ENCODE data around the gene HNMT. TPM values are rescaled to one million over a fixed set of nuclear protein-coding genes. Genes with fewer than 3 reads are reported as not detected.

HNMT gene
- total RNA-seq, 2 experiments from 2014 or later = 0.78 TPM; not detected in 1

DNA sequence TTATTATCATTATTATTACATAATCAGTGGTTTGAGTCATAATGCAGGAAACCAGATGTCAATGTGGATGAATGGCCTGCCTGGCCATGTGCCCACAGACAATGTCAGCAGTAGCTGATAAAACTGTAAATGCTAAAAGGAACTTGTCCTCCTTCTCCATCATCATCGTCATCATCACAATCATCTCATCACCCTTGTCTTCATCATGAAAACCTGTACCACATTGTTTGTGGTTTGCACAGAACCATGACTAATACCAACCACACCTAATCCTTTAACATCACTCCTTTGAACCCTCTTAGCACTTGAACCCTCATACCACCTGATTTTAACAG, 96.0 kb downstream of the HNMT start:
- ChIA-PET POLR2A (no interaction called here), CTCF (no interaction called here)
- TF ChIP-seq, protein P1, sequence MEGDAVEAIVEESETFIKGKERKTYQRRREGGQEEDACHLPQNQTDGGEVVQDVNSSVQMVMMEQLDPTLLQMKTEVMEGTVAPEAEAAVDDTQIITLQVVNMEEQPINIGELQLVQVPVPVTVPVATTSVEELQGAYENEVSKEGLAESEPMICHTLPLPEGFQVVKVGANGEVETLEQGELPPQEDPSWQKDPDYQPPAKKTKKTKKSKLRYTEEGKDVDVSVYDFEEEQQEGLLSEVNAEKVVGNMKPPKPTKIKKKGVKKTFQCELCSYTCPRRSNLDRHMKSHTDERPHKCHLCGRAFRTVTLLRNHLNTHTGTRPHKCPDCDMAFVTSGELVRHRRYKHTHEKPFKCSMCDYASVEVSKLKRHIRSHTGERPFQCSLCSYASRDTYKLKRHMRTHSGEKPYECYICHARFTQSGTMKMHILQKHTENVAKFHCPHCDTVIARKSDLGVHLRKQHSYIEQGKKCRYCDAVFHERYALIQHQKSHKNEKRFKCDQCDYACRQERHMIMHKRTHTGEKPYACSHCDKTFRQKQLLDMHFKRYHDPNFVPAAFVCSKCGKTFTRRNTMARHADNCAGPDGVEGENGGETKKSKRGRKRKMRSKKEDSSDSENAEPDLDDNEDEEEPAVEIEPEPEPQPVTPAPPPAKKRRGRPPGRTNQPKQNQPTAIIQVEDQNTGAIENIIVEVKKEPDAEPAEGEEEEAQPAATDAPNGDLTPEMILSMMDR (IDR thresholded peaks at IDR 0.05) = no peak
- ATAC-seq (ENCODE audit: poor library complexity) (no peak), DNase-seq (peak in 2 of 14 experiments; percentile 5 to 14)
- no peaks in the 10 kb centered on the region for H3K27me3 ChIP-seq (ENCODE audit: control insufficient read depth in 1 of 2, insufficient read depth in 2 of 2, low read length in 2 of 2)
- Mint-ChIP-seq H3K9me3 (no peaks in the 10 kb centered on the region), H3K4me1 (ENCODE audit: low read depth) (no peaks in the 10 kb centered on the region), H3K27me3 (no peaks in the 10 kb centered on the region), H3K27ac (no peak overlapping the region), H3K4me3 (no peak overlapping the region), H3K36me3 (ENCODE audit: low read depth) (no peaks in the 10 kb centered on the region)
- H3K4me1 ChIP-seq (ENCODE audit: insufficient read depth, low read length) = no peaks in the 10 kb centered on the region
- H3K36me3 ChIP-seq (ENCODE audit: insufficient read depth, low read length) = no peaks in the 10 kb centered on the region
- H3K9me3 ChIP-seq (ENCODE audit: control insufficient read depth in 1 of 2, insufficient read depth in 1 of 2, low read length in 2 of 2) = no peaks in the 10 kb centered on the region
- no peak overlapping the region for H3K4me3 ChIP-seq (ENCODE audit: low read length)
- intact Hi-C loops (cut with DNase I, micrococcal nuclease) = no loop called here
- no peak overlapping the region for H3K27ac ChIP-seq (ENCODE audit: low read depth in 1 of 2, low read length in 2 of 2)

DNA sequence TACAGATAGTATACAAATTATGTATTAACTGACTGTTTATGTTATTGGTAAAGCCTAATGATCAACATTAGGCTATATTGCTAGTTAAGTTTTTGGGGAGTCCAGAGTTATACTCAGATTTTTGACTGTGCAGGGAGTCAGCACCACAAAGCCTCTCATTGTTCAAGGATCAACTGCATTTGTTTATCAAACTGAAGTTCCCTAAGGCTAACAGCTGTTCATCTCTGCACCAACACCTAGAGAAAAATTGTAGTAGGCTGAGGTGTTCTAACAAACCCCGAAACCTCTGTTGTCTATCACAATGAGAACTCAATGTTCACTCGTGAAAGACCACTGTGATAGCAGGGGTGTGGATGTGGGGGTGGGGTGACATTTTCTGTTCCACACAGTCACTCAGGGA, 97.7 kb downstream of the HNMT start:
- TF ChIP-seq, protein P1 (IDR thresholded peaks at IDR 0.05) = no peak
- POLR2A ChIA-PET = no interaction called here
- H3K36me3 Mint-ChIP-seq (ENCODE audit: low read depth) = no peaks in the 10 kb centered on the region
- intact Hi-C loops (cut with DNase I, micrococcal nuclease) = no loop called here
- no peak for DNase-seq
- ATAC-seq (ENCODE audit: poor library complexity) = no peak
- Histone ChIP-seq H3K27ac (ENCODE audit: low read depth in 1 of 2, low read length in 2 of 2) (no peak overlapping the region), H3K4me1 (ENCODE audit: insufficient read depth, low read length) (no peaks in the 10 kb centered on the region), H3K4me3 (ENCODE audit: low read length) (no peak overlapping the region), H3K36me3 (ENCODE audit: insufficient read depth, low read length) (no peaks in the 10 kb centered on the region), H3K27me3 (ENCODE audit: control insufficient read depth in 1 of 2, insufficient read depth in 2 of 2, low read length in 2 of 2) (no peaks in the 10 kb centered on the region), H3K9me3 (ENCODE audit: control insufficient read depth in 1 of 2, insufficient read depth in 1 of 2, low read length in 2 of 2) (no peaks in the 10 kb centered on the region)
- no peaks in the 10 kb centered on the region for H3K27me3 Mint-ChIP-seq
- CTCF ChIA-PET = no interaction called here
- no peak overlapping the region for H3K4me3 Mint-ChIP-seq
- no peaks in the 10 kb centered on the region for H3K9me3 Mint-ChIP-seq
- H3K4me1 Mint-ChIP-seq (ENCODE audit: low read depth) = no peaks in the 10 kb centered on the region
- H3K27ac Mint-ChIP-seq = no peak overlapping the region

DNA sequence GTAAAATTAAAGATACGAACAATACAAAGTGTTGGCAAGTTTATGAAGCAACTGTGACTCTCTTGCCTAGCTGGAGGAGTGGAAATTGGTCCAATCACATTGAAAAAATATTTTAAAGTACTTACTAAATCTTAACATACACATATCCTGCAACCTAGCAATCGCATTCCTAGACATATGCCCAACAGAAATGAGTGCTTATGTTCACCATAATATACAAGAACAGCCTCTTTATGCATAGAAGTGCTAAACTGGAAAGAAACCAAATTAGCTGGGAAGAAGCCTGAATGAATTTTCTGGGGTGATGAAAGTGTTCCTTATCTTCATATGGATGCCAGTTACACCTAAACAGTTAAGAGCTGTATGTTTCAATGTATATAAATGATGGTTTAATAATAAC, 98.9 kb downstream of the HNMT start:
- CTCF ChIA-PET = interaction anchor here (0.9 kb wide), 1 partner anchor 12 kb away, joined by 3 read pairs; no protein-coding TSS in a partner anchor

More for the DNA sequence above, 98.9 kb downstream of the HNMT start:
- no peak overlapping the region for H3K4me3 Mint-ChIP-seq
- Histone ChIP-seq H3K9me3 (ENCODE audit: control insufficient read depth in 1 of 2, insufficient read depth in 1 of 2, low read length in 2 of 2) (no peaks in the 10 kb centered on the region), H3K27me3 (ENCODE audit: control insufficient read depth in 1 of 2, insufficient read depth in 2 of 2, low read length in 2 of 2) (no peaks in the 10 kb centered on the region), H3K4me1 (ENCODE audit: insufficient read depth, low read length) (no peaks in the 10 kb centered on the region), H3K4me3 (ENCODE audit: low read length) (no peak overlapping the region), H3K36me3 (ENCODE audit: insufficient read depth, low read length) (no peaks in the 10 kb centered on the region), H3K27ac (ENCODE audit: low read depth in 1 of 2, low read length in 2 of 2) (no peak overlapping the region)
- H3K4me1 Mint-ChIP-seq (ENCODE audit: low read depth) = no peaks in the 10 kb centered on the region
- H3K27me3 Mint-ChIP-seq = no peaks in the 10 kb centered on the region
- POLR2A ChIA-PET = no interaction called here
- no peak for DNase-seq
- no peaks in the 10 kb centered on the region for H3K36me3 Mint-ChIP-seq (ENCODE audit: low read depth)
- H3K27ac Mint-ChIP-seq = no peak overlapping the region
- no peak for ATAC-seq (ENCODE audit: poor library complexity)
- H3K9me3 Mint-ChIP-seq = no peaks in the 10 kb centered on the region
- TF ChIP-seq, protein P1 (IDR thresholded peaks at IDR 0.05) = no peak
- intact Hi-C loops (cut with DNase I, micrococcal nuclease) = no loop called here
